Lower lobe of right lung (tissue), 2 donors: ENCODE results near the gene ANKH. TPM values are rescaled to one million over a fixed set of nuclear protein-coding genes. Genes with fewer than 3 reads are reported as not detected.
"Not testable (repeated sequence)": the region's sequence is repeated elsewhere in the genome, so short reads cannot be mapped to it uniquely, and the experiment has no call there.

Experiments
- ATAC-seq, 2 donors: fragments of 200-7000 bp; cut with Tn5 transposase; one replicate each; pipeline ENCODE4 v1.9.1; 2020 to 2022; ENCODE audit warnings: mild to moderate bottlenecking in 2 of 2, moderate library complexity in 2 of 2
- DNase-seq: peaks from one replicate; pipeline ENCODE4 v3.0.0-alpha.2; 2020
- H3K27ac ChIP-seq: fragments of 200-600 bp; one replicate; pipeline ENCODE4 v1.8.0; 2022
- H3K27me3 ChIP-seq: fragments of 200-600 bp; one replicate; pipeline ENCODE4 v1.8.0; 2022; ENCODE audit warnings: low read depth
- H3K36me3 ChIP-seq: fragments of 200-600 bp; one replicate; pipeline ENCODE4 v1.8.0; 2022; ENCODE audit warnings: mild to moderate bottlenecking
- H3K4me1 ChIP-seq: fragments of 200-600 bp; one replicate; pipeline ENCODE4 v1.8.0; 2022
- H3K4me3 ChIP-seq: fragments of 200-600 bp; one replicate; pipeline ENCODE4 v1.8.0; 2022; ENCODE audit warnings: mild to moderate bottlenecking
- H3K9me3 ChIP-seq: fragments of 200-600 bp; one replicate; pipeline ENCODE4 v1.8.0; 2022
- intact Hi-C: fragments of 100-400 bp; cut with DNase I; formaldehyde crosslinking; loops from one replicate; pipeline ENCODE4 v1.11.0; 2022
- total RNA-seq: library from RNA; stranded (reverse); fragmentation: NEBNext Ultra II Directional; extraction: Animal tissue kit (Norgen Biotek cat#: 25700); gene quantifications from one replicate; pipeline ENCODE4 v1.2.1, GENCODE V29; 2021
- TF ChIP-seq, protein P1 (sequence below): fragments of 200-600 bp; IDR thresholded peaks from one replicate; pipeline ENCODE4 v1.8.0; 2022; ENCODE audit warnings: antibody characterized with exemption, mild to moderate bottlenecking
- donor health status: DM: no; HTN: yes; CAD: no; lungs with severe emphysema.

The ANKH gene
- total RNA-seq, 1 donor from 2014 or later = 53.7 TPM

DNA sequence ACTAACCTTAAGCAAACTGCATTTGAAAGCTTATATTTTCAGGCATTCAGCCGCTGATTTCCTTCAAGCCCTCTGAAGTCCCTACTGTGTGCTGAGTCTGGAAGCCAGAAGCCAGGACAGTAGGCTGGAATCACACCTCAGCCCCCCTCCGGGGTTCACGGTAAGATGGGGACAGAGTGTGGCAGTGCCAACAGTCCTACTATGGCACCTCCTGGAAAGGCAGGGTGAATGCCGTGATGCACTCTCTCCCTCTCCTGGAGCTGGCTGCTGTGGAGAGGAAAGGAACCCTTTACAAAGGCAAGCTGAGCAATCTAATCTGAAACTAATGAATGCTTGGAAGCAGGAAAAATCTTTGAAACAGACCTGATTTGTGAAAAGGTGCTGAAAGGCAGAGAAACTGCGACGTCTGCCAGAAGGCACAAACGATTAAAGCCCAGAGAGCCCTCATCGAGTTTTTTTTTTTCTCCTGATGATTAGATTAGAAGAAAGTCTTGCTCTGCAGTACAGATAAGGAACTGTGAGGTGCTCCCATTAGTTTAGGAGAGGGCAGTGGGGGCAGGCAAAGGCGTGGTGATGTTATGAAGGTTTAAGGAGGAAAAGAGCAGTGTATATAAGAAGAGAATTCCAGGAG, 21.0 kb downstream of the ANKH start:
- Histone ChIP-seq H3K36me3 (peaks cover 5% of the 10 kb centered on the region), H3K27me3 (no peaks in the 10 kb centered on the region), H3K4me3 (no peak overlapping the region), H3K27ac (no peak overlapping the region), H3K4me1 (no peaks in the 10 kb centered on the region), H3K9me3 (no peaks in the 10 kb centered on the region)
- TF ChIP-seq, protein P1, sequence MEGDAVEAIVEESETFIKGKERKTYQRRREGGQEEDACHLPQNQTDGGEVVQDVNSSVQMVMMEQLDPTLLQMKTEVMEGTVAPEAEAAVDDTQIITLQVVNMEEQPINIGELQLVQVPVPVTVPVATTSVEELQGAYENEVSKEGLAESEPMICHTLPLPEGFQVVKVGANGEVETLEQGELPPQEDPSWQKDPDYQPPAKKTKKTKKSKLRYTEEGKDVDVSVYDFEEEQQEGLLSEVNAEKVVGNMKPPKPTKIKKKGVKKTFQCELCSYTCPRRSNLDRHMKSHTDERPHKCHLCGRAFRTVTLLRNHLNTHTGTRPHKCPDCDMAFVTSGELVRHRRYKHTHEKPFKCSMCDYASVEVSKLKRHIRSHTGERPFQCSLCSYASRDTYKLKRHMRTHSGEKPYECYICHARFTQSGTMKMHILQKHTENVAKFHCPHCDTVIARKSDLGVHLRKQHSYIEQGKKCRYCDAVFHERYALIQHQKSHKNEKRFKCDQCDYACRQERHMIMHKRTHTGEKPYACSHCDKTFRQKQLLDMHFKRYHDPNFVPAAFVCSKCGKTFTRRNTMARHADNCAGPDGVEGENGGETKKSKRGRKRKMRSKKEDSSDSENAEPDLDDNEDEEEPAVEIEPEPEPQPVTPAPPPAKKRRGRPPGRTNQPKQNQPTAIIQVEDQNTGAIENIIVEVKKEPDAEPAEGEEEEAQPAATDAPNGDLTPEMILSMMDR = no peak
- ATAC-seq = no peak
- intact Hi-C loops = no loop called here
- DNase-seq = no peak

- ATAC-seq = no peak
- no peaks in the 10 kb centered on the region for H3K4me1 ChIP-seq
- no peaks in the 10 kb centered on the region for H3K9me3 ChIP-seq
- no peak for DNase-seq
- intact Hi-C loops = no loop called here
- TF ChIP-seq, protein P1 = no peak
- H3K27ac ChIP-seq = no peak overlapping the region
- H3K4me3 ChIP-seq = no peak overlapping the region
- H3K36me3 ChIP-seq = peaks cover 5% of the 10 kb centered on the region
- no peaks in the 10 kb centered on the region for H3K27me3 ChIP-seq
These were observed 21.9 kb downstream of the ANKH start for GRCh38 chr5:14849516-14850294.

DNA sequence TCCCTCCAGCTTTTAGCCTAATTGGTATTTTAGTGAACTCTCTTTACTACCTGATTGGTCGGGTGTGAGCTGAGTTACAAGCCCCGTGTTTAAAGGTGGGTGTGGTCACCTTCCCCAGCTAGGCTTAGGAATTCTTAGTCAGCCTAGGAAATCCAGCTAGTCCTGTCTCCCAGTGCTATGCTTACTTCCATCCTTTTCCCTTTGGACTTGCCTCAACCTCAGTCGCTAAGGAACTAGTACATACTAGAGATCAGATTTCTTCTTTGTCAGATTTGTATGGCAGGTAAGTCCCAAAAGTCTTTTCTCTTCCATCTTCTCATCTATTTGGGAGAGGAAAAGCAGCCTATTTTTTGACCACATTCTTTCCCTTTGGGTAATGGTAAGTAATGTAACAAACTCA, 22.6 kb downstream of the ANKH start:
- ATAC-seq, H3K27ac ChIP-seq, H3K9me3 ChIP-seq, H3K27me3 ChIP-seq, intact Hi-C loops, H3K4me3 ChIP-seq, DNase-seq, H3K36me3 ChIP-seq, H3K4me1 ChIP-seq: not testable (repeated sequence)

GRCh38 chr5:14848385-14848784, 23.2 kb downstream of the ANKH start:
- H3K9me3 ChIP-seq = no peaks in the 10 kb centered on the region
- no peak for DNase-seq

DNA sequence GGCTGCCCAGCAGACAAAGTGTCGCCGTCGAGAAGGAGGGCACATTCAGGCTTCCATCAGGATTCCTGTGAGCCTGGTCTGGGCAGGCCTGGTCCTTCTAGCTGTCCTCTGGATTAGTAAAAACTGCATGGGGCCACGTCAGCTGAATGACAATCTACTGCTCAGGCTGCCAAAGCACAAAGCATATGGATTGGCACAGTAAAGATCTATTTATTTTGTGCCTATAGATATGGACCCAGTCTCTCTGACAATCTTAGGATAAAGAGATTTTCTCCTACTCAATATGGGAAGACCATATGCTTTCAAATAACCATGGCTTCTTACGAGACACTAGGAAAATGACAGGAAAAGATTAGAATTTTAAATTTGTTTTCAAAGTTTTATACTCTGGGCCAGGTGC, 24.1 kb downstream of the ANKH start:
- Histone ChIP-seq H3K36me3 (peaks cover 5% of the 10 kb centered on the region), H3K4me1 (no peaks in the 10 kb centered on the region), H3K27ac (no peak overlapping the region), H3K9me3 (no peaks in the 10 kb centered on the region), H3K27me3 (no peaks in the 10 kb centered on the region), H3K4me3 (no peak overlapping the region)
- TF ChIP-seq, protein P1 = no peak
- no peak for DNase-seq
- intact Hi-C loops = no loop called here
- no peak for ATAC-seq

More at GRCh38 chr5:14848385-14848784, 23.2 kb downstream of the ANKH start:
- Histone ChIP-seq H3K27ac (no peak overlapping the region), H3K27me3 (no peaks in the 10 kb centered on the region), H3K4me3 (no peak overlapping the region), H3K36me3 (peaks cover 5% of the 10 kb centered on the region), H3K4me1 (no peaks in the 10 kb centered on the region)
- intact Hi-C loops = no loop called here
- no peak for ATAC-seq
- TF ChIP-seq, protein P1 = no peak

- no peak for ATAC-seq
- no peaks in the 10 kb centered on the region for H3K9me3 ChIP-seq
- DNase-seq = no peak
- TF ChIP-seq, protein P1 = no peak
- no peaks in the 10 kb centered on the region for H3K4me1 ChIP-seq
- H3K36me3 ChIP-seq = no peaks in the 10 kb centered on the region
- H3K27ac ChIP-seq = no peak overlapping the region
- intact Hi-C loops = no loop called here
- no peaks in the 10 kb centered on the region for H3K27me3 ChIP-seq
- no peak overlapping the region for H3K4me3 ChIP-seq
These were observed 29.5 kb downstream of the ANKH start for GRCh38 chr5:14842117-14842516.
